T-helper 1 cell treated with Interleukin-12 subunit alpha and Interleukin-12 subunit beta and Interleukin-4 antibody, amounts not matched to agents 30 μg/mL and 1 μg/mL, for 36 hours (primary cell): Measurements from ENCODE around the gene PIP5K1C.
A peak's percentile ranks its signal among the peaks of the same experiment; 100 is the strongest.

Source experiments
- H3K27ac Mint-ChIP-seq: one replicate; pipeline ENCODE4 v1.8.0; 2021; ENCODE audit warnings: mild to moderate bottlenecking, mixed read lengths
- H3K27me3 Mint-ChIP-seq: one replicate; pipeline ENCODE4 v1.8.0; 2021; ENCODE audit warnings: low read depth, mixed read lengths
- H3K36me3 Mint-ChIP-seq: one replicate; pipeline ENCODE4 v1.8.0; 2021; ENCODE audit warnings: low read depth, mixed read lengths
- H3K4me1 Mint-ChIP-seq: one replicate; pipeline ENCODE4 v1.8.0; 2021; ENCODE audit warnings: low read depth, mixed read lengths
- H3K4me3 Mint-ChIP-seq: one replicate; pipeline ENCODE4 v1.8.0; 2021; ENCODE audit warnings: mild to moderate bottlenecking, moderate library complexity, mixed read lengths
- H3K9me3 Mint-ChIP-seq: one replicate; pipeline ENCODE4 v1.8.0; 2021; ENCODE audit warnings: mixed read lengths

PIP5K1C gene

DNA sequence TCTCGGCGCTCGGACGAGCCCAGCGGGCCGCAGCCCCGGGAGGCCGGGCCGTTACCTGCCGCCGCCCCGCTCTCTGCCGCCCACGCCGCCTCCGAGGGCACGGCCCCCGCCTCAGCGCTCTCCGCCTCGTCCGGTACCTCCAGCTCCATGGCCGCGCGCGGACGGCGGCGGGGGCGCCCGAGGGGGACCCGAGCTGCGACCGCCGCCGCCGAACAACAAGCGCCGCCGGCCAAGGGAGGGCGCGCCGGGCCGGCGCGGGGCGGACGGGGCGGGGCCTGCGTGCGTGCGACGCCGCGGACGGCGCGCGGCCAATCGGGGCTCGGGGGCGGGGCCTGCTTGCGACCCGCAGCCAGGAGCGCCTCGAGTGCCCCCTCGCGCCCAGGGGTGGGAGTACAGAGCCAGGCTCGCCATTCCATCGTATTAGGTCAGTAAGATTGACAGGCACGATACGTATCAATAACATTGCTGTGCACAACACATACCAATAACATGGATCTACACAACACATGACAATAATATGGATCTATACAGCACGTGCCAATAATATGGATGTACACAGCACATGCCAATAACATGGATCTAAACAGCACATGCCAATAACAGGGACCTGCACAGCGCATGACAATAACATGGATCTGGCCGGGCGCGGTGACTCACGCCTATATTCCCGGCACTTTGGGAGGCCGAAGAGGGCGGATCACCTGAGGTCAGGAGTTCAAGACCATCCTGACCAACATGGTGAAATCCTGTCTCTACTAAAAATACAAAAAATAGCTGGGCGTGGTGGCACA lies at the start of gene PIP5K1C:
TSS of gene PIP5K1C (minus strand) at position 227 of the 791 bp plus-strand sequence. CDS start at position 149, 78 bp downstream.
- peak within 1 kb of the TSS; percentile 87 for H3K4me3 Mint-ChIP-seq
- H3K27ac Mint-ChIP-seq = peak within 1 kb of the TSS; percentile 70
- H3K4me1 Mint-ChIP-seq = peaks cover 7% of the 10 kb centered on the region
- peaks cover 3% of the 10 kb centered on the region for H3K27me3 Mint-ChIP-seq
- H3K36me3 Mint-ChIP-seq = no peaks in the 10 kb centered on the region
- H3K9me3 Mint-ChIP-seq = no peaks in the 10 kb centered on the region

DNA sequence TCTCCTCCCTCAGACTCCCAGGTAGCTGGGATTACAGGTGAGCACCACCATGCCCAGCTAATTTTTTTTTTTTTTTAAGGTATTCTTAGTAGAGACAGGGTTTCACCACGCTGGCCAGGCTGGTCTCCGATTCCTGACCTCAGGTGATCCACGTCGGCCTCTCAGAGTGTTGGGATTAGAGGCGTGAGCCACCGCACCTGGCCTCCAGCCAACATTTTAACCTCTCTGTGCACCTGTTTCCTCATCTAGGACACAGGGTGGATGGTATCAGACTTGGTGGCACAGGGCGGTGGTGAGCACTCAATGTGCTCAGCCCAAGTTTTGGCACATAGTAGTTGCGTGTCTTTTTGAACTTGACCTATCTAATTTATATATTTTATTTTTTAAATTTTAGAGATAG lies 48.7 kb upstream of the PIP5K1C start:
- no peaks in the 10 kb centered on the region for H3K27me3 Mint-ChIP-seq
- no peak overlapping the region for H3K4me3 Mint-ChIP-seq
- peaks cover 19% of the 10 kb centered on the region for H3K36me3 Mint-ChIP-seq
- H3K4me1 Mint-ChIP-seq = no peaks in the 10 kb centered on the region
- H3K27ac Mint-ChIP-seq = no peak overlapping the region
- no peaks in the 10 kb centered on the region for H3K9me3 Mint-ChIP-seq

DNA sequence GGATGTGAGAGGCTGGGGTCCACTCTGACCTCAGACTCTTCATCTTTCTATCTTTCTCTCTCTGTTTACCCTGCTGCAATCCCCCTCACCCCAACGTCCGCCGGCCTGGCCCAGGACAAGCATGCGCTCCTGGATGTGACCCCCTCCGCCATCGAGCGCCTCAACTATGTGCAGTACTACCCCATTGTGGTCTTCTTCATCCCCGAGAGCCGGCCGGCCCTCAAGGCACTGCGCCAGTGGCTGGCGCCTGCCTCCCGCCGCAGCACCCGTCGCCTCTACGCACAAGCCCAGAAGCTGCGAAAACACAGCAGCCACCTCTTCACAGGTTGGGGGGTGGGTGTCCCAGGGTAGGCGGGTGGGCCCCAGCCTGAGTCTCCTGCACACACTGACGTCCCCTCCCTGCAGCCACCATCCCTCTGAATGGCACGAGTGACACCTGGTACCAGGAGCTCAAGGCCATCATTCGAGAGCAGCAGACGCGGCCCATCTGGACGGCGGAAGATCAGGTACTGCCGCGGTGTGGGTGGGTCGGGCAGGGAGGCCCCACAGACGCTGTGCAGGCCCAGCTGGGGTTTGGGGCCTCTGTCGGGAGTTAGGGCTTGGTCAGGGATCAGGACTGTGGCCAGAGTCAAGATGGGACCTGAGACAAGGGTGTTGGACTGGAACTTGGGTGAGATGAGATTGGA lies 46.2 kb upstream of the PIP5K1C start:
- Mint-ChIP-seq H3K9me3 (no peaks in the 10 kb centered on the region), H3K36me3 (peaks cover 16% of the 10 kb centered on the region), H3K27ac (no peak overlapping the region), H3K4me1 (no peaks in the 10 kb centered on the region), H3K4me3 (no peak overlapping the region), H3K27me3 (no peaks in the 10 kb centered on the region)

DNA sequence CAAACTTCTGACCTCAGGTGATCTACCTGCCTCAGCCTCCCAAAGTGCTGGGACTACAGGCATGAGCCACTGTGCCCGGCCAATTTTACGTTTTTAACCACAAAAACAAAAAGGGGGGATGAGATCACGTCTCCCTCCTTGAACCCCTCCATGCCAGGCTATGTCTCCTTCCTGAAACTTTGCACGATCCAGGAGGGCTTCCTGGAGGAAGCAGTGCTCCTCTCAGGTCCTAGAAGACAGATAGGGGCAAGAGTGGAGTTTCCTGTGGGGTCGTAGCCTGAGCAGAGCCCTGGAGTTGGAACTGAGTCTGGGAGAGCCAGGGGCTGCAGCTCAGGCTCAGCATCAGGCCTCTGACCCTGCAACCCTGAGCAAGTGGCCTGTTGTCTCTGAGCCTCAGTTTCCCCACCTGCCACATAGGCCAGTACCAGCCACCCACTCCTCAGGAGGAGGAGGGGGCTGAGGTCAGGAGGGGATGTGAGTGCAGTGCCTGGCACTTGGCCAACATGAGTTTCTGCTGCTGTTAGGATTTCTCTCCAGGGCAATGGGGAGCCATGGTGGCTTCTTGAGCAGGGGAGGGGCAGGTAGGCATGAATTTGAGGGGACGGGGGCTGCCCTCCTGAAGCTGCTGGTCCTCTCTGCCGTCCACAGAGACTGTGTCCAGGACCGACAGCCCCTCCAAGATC lies 45.2 kb upstream of the PIP5K1C start:
- Mint-ChIP-seq H3K27me3 (no peaks in the 10 kb centered on the region), H3K36me3 (peaks cover 12% of the 10 kb centered on the region), H3K4me1 (no peaks in the 10 kb centered on the region), H3K27ac (no peak overlapping the region), H3K4me3 (no peak overlapping the region), H3K9me3 (no peaks in the 10 kb centered on the region)

- H3K27me3 Mint-ChIP-seq = no peaks in the 10 kb centered on the region
- H3K4me3 Mint-ChIP-seq = no peak overlapping the region
- H3K9me3 Mint-ChIP-seq = no peaks in the 10 kb centered on the region
- peaks cover 4% of the 10 kb centered on the region for H3K4me1 Mint-ChIP-seq
- H3K36me3 Mint-ChIP-seq = no peaks in the 10 kb centered on the region
- no peak overlapping the region for H3K27ac Mint-ChIP-seq
Observed at GRCh38 chr19:3743486-3743885, 43.2 kb upstream of the PIP5K1C start.

DNA sequence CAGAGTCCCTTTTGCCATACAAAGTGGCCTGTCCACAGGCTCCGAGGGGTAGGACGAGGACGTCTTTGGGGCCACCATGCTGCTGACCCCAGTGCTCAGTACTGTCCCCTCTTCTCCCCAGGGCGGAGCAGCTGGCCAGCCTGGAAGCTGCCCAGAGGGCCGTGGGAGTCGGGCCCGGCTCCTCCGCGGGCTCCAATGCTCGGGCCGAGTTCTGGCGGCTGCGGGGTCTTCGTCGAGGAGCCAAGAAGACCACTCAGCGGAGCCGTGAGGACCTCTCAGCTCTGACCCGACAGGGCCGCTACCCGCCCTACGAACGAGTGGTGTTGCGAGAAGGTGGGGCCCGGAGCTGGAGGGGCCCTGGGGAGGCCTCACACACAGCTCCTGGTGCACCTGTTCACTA lies 40.2 kb upstream of the PIP5K1C start:
- H3K27me3 Mint-ChIP-seq = no peaks in the 10 kb centered on the region
- H3K36me3 Mint-ChIP-seq = no peaks in the 10 kb centered on the region
- peaks cover 4% of the 10 kb centered on the region for H3K4me1 Mint-ChIP-seq
- H3K4me3 Mint-ChIP-seq = no peak overlapping the region
- no peaks in the 10 kb centered on the region for H3K9me3 Mint-ChIP-seq
- H3K27ac Mint-ChIP-seq = no peak overlapping the region

DNA sequence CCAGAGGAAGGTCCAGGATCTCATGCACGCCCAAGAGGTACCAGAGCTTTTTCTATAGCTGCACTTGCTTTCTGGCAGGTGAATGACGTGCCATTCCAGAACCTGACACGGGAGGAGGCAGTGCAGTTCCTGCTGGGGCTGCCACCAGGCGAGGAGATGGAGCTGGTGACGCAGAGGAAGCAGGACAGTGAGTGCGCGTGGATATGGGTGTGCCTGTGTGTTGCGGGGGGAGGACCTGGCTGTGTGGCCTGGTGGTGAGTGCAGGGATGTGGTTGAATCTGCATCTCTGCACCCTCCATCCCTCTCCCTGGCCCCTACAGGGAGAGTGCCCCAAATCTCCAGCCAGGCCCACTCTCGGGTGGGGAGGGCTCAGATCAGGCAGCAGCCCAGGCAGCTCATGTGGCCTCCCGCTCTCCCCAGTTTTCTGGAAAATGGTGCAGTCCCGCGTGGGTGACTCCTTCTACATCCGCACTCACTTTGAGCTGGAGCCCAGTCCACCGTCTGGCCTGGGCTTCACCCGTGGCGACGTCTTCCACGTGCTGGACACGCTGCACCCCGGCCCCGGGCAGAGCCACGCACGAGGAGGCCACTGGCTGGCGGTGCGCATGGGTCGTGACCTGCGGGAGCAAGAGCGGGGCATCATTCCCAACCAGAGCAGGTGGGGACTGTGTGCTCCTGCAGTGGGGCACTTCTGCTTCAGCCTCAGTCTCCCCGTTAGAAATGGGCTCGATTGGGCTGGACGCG lies 38.4 kb upstream of the PIP5K1C start:
- Mint-ChIP-seq H3K27me3 (no peaks in the 10 kb centered on the region), H3K4me3 (no peak overlapping the region), H3K9me3 (no peaks in the 10 kb centered on the region), H3K27ac (no peak overlapping the region), H3K4me1 (peaks cover 4% of the 10 kb centered on the region), H3K36me3 (no peaks in the 10 kb centered on the region)

- H3K27me3 Mint-ChIP-seq = no peaks in the 10 kb centered on the region
- no peaks in the 10 kb centered on the region for H3K36me3 Mint-ChIP-seq
- H3K4me1 Mint-ChIP-seq = peaks cover 4% of the 10 kb centered on the region
- no peaks in the 10 kb centered on the region for H3K9me3 Mint-ChIP-seq
- H3K27ac Mint-ChIP-seq = no peak overlapping the region
- H3K4me3 Mint-ChIP-seq = no peak overlapping the region
Observed at GRCh38 chr19:3737487-3738205, 37.4 kb upstream of the PIP5K1C start.

GRCh38 chr19:3736106-3736724 lies 35.9 kb upstream of the PIP5K1C start:
- Mint-ChIP-seq H3K27ac (no peak overlapping the region), H3K4me3 (no peak overlapping the region), H3K27me3 (no peaks in the 10 kb centered on the region), H3K36me3 (no peaks in the 10 kb centered on the region), H3K9me3 (no peaks in the 10 kb centered on the region), H3K4me1 (peaks cover 4% of the 10 kb centered on the region)

DNA sequence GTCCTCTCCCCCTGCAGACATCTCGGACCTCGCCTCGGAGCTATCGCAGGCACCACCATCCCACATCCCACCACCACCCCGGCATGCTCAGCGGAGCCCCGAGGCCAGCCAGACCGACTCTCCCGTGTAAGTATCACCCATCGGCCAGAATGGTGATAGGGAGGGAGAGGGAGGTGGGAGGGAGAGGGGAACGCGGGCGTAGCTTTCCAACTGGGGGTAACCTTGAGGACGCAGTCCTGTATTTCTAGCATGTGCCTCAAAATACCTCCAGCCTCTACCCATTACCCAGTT lies 34.0 kb upstream of the PIP5K1C start:
- Mint-ChIP-seq H3K4me3 (no peak overlapping the region), H3K36me3 (no peaks in the 10 kb centered on the region), H3K9me3 (no peaks in the 10 kb centered on the region), H3K27me3 (no peaks in the 10 kb centered on the region), H3K27ac (no peak overlapping the region), H3K4me1 (no peaks in the 10 kb centered on the region)

DNA sequence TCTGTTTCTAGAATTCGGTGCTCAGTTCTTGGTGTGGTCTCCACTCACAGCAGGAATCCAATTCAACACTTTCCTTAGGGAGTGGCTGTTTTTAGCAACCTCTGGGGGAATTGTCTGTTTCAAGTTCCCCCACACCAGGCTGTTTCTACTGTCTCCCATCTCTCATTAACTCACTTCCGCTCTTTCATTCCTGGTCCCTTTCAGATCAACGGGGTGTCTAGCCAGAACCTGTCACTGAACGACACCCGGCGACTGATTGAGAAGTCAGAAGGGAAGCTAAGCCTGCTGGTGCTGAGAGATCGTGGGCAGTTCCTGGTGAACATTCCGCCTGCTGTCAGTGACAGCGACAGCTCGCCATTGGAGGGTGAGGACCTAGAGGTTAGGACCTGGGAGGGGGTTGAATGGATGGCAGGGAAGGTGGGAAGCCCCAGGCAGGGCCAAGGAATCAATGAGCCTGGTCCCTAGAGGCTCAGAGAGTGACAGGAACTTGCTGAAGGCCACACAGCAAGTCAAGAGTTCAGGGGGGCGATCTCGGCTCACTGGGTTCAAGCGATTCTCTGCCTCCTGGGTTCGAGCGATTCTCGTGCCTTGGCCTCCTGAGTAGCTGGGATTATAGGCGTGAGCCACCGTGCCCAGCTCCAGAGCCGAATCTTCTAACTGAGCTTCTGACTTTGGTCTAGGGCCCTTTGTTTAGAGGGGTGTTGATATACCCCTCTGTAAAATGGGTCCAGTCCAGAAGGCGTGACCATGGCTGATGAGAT lies 33.5 kb upstream of the PIP5K1C start:
- Mint-ChIP-seq H3K27ac (peak overlapping the region; percentile 26), H3K4me3 (no peak overlapping the region), H3K9me3 (no peaks in the 10 kb centered on the region), H3K36me3 (no peaks in the 10 kb centered on the region), H3K27me3 (no peaks in the 10 kb centered on the region), H3K4me1 (no peaks in the 10 kb centered on the region)

DNA sequence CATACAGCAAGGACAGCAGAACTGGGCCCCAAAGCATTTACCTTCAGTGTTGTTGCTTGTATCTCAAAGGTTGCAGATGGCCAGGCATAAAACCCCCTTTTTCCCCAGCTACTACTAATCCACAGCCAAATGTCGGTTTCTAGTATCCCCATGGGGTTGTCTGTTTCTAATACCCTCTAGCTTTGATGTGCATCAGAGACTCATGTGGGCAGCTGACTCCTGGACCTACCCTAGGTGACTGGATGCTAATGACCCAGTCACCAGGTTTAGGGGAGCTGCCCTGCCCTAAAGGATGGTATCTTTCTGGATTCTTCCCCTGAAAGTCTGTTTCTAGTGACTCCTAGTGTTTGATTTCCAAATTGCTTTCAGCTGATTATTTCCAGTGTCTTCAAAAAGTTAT lies 31.8 kb upstream of the PIP5K1C start:
- Mint-ChIP-seq H3K27ac (no peak overlapping the region), H3K4me1 (no peaks in the 10 kb centered on the region), H3K36me3 (no peaks in the 10 kb centered on the region), H3K27me3 (no peaks in the 10 kb centered on the region), H3K9me3 (no peaks in the 10 kb centered on the region), H3K4me3 (no peak overlapping the region)

DNA sequence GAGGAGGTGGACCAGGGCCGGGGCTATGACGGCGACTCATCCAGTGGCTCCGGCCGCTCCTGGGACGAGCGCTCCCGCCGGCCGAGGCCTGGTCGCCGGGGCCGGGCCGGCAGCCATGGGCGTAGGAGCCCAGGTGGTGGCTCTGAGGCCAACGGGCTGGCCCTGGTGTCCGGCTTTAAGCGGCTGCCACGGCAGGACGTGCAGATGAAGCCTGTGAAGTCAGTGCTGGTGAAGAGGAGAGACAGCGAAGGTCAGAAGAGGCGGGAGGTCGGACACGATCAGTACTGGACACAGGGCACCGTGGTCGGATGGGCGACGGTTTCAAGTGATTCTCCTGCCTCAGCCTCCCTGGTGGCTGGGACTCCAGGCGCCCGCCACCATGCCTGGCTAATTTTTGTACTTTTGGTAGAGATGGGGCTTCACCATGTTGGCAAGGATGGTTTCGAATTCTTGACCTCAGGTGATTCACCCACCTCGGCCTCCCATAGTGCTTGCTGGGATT lies 30.2 kb upstream of the PIP5K1C start:
- Mint-ChIP-seq H3K27ac (no peak overlapping the region), H3K4me3 (no peak overlapping the region), H3K36me3 (no peaks in the 10 kb centered on the region), H3K9me3 (no peaks in the 10 kb centered on the region), H3K4me1 (no peaks in the 10 kb centered on the region), H3K27me3 (peaks cover under 1% of the 10 kb centered on the region)
